DOHH2 (cell line): ENCODE measurements around the gene SMIM8.

Experiments used
- H3F3A ChIP-seq: fragments of 200-600 bp; sonication (generic), shearing (Covaris generic); 2 replicates; pipeline ENCODE4 v1.6.0; 2016; ENCODE audit warnings: antibody characterized with exemption, mild to moderate bottlenecking; ENCODE audit not compliant: control insufficient read depth, insufficient read depth
- H3K27ac ChIP-seq: fragments of 200-600 bp; sonication (generic); 2 replicates; pipeline ENCODE4 v1.5.1; 2014; ENCODE audit warnings: low read depth, mild to moderate bottlenecking, low read length, moderate library complexity
- H3K27me3 ChIP-seq: fragments of 200-600 bp; sonication (generic); 2 replicates; pipeline ENCODE4 v1.6.1; 2014; ENCODE audit warnings: mild to moderate bottlenecking, low read length, mixed read lengths; ENCODE audit not compliant: control insufficient read depth
- H3K36me3 ChIP-seq: fragments of 200-600 bp; sonication (generic); 2 replicates; pipeline ENCODE4 v1.6.1; 2014; ENCODE audit warnings: mild to moderate bottlenecking, low read length, moderate library complexity, mixed read lengths; ENCODE audit not compliant: control insufficient read depth
- H3K4me1 ChIP-seq: fragments of 200-600 bp; sonication (generic); 2 replicates; pipeline ENCODE4 v1.6.1; 2014; ENCODE audit warnings: mild to moderate bottlenecking, low read length, mixed read lengths; ENCODE audit not compliant: control insufficient read depth
- H3K4me2 ChIP-seq: fragments of 200-600 bp; sonication (generic); 2 replicates; pipeline ENCODE4 v1.6.0; 2014; ENCODE audit warnings: mild to moderate bottlenecking, low read length, moderate library complexity
- H3K4me3 ChIP-seq: fragments of 200-600 bp; sonication (generic); 2 replicates; pipeline ENCODE4 v1.5.1; 2014; ENCODE audit warnings: mild to moderate bottlenecking, low read length, mixed read lengths
- H3K79me2 ChIP-seq: fragments of 200-600 bp; sonication (generic); 2 replicates; pipeline ENCODE4 v1.6.1; 2014; ENCODE audit warnings: mild to moderate bottlenecking, low read length, mixed read lengths; ENCODE audit not compliant: control insufficient read depth
- H3K9me2 ChIP-seq: fragments of 200-600 bp; sonication (generic); replicated peaks from 2 replicates; pipeline ENCODE4 v1.6.1; 2014; ENCODE audit warnings: mild to moderate bottlenecking, low read length, mixed read lengths; ENCODE audit not compliant: control insufficient read depth
- H3K9me3 ChIP-seq: fragments of 200-600 bp; sonication (generic); 2 replicates; pipeline ENCODE4 v1.6.1; 2014; ENCODE audit warnings: antibody characterized with exemption, low read length, mixed read lengths; ENCODE audit not compliant: control insufficient read depth, insufficient read depth
- H4K20me1 ChIP-seq: fragments of 200-600 bp; sonication (generic); 2 replicates; pipeline ENCODE4 v1.6.0; 2014; ENCODE audit warnings: low read depth, mild to moderate bottlenecking, antibody characterized with exemption, low read length, moderate library complexity; ENCODE audit not compliant: control insufficient read depth, insufficient read depth
- EZH2phosphoT487 ChIP-seq: fragments of 200-600 bp; sonication (generic); IDR thresholded peaks from 2 replicates; pipeline ENCODE4 v1.6.1; 2017; ENCODE audit warnings: borderline replicate concordance, mild to moderate bottlenecking, antibody characterized with exemption, low read length, moderate library complexity, mixed read lengths
- TF ChIP-seq, protein P1 (sequence below): fragments of 200-600 bp; sonication (generic); IDR thresholded peaks from one replicate; pipeline ENCODE4 v1.5.1; 2014; ENCODE audit warnings: antibody characterized with exemption, mild to moderate bottlenecking, low read depth, low read length; ENCODE audit not compliant: poor library complexity, severe bottlenecking

The SMIM8 gene

DNA sequence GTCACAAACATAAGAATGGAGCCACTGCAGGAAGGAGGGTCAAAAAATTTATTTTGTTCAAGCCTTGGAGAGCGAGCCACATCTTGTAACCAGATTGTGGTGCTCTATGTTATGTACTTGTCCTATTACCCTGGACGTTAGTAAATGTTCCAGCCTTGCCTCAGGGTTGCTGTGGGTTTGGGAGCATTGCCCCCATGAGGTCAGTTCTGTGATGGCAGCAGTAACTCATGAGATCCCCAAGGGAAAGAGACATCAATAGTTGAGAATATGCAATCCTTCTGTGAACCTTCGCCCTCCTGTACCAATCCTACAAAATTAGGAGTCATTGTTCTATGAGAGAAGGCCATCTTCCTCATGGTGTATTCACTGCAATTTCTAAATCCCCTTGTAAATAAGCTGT is 68.9 kb downstream of the SMIM8 start:
- Histone ChIP-seq H3K27ac (no peak overlapping the region), H3K79me2 (no peaks in the 10 kb centered on the region), H3K27me3 (no peaks in the 10 kb centered on the region), H4K20me1 (no peaks in the 10 kb centered on the region), H3K4me3 (no peak overlapping the region), H3K9me3 (no peaks in the 10 kb centered on the region), H3K9me2 (no peaks in the 10 kb centered on the region), H3K4me1 (peaks cover 6% of the 10 kb centered on the region), H3F3A (no peaks in the 10 kb centered on the region), H3K36me3 (no peaks in the 10 kb centered on the region), H3K4me2 (no peak overlapping the region)
- TF ChIP-seq, protein P1, sequence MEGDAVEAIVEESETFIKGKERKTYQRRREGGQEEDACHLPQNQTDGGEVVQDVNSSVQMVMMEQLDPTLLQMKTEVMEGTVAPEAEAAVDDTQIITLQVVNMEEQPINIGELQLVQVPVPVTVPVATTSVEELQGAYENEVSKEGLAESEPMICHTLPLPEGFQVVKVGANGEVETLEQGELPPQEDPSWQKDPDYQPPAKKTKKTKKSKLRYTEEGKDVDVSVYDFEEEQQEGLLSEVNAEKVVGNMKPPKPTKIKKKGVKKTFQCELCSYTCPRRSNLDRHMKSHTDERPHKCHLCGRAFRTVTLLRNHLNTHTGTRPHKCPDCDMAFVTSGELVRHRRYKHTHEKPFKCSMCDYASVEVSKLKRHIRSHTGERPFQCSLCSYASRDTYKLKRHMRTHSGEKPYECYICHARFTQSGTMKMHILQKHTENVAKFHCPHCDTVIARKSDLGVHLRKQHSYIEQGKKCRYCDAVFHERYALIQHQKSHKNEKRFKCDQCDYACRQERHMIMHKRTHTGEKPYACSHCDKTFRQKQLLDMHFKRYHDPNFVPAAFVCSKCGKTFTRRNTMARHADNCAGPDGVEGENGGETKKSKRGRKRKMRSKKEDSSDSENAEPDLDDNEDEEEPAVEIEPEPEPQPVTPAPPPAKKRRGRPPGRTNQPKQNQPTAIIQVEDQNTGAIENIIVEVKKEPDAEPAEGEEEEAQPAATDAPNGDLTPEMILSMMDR: peak; percentile 56
- no peak for TF ChIP-seq EZH2phosphoT487
